Putamen (tissue), 1 donor: ENCODE results near the gene RRP9.

Experiments
- DNase-seq: peaks from one replicate; pipeline ENCODE4 v3.0.0-alpha.2; 2016; ENCODE audit warnings: low spot score

RRP9 gene

DNA sequence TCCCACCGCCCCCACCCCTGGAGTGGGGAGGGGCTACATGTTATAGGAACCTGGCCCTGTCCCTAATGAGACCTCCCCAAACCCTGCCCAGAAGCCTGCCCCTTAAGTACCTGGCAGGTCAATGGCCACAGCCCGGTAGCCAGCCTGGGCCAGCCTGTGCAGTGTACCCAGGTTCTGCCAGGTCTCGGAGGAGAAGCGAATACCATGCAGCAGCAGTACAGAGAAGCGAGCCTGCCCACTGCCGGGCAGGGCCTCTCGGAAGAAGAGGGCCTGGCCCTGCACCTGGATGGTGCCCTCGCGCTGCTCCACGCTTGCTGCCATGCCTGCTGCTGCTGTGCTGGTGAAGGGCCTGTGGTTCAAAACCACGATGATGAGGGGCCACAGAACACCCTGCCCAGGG is 29.6 kb upstream of the RRP9 start:
- no peak for DNase-seq

DNA sequence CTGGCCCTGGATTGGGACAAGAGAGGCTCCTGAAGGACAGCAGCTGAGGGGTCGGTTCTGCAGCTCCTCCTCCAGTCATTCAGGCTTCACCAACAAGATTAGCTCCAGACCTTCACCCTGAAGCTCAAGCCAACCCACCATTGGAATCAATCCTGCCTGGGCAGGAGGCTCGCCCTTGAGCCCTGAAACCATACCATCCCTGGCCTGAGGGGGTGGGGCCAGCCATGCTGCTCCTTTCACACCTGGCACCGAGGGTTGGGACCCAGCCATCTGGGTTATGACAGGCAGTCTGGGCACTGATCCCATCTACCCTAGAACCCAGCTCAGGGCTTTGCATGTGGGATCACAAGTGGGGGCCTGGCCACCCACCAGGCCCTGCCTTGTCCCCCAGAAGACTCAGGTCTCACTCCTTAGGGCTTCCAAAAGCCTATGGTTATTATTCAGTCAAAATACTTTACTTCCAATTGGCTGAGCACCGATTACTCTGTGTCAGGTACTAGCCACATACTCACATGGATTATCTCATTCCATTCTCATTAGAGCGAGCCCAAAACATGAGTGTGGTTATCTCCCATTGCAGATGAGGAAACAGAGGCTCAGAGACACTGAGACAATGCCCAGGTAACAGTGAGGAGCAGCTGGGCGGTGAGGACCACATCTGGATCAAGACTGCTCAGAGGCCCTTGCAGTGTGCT is 29.0 kb upstream of the RRP9 start:
- DNase-seq = no peak

DNA sequence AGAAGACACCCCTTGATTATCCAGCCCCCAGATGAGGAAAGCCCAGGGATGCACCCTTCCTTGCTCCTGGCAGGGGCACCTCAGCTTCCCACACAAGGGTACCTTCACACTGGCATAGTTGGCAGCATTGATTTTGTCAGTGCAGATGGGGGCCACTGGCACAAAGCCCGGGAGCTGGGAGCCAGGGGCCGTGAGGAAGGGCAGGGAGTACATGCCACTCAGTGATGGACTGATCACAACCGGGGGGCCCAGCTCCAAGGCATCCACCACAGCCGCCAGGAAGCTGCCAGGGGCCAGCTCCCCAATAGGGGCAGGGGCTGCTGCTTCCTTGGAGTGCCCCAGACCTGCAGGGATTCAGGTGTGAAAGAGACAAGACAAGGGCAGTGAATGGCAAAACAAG is 28.1 kb upstream of the RRP9 start:
- DNase-seq = no peak

DNA sequence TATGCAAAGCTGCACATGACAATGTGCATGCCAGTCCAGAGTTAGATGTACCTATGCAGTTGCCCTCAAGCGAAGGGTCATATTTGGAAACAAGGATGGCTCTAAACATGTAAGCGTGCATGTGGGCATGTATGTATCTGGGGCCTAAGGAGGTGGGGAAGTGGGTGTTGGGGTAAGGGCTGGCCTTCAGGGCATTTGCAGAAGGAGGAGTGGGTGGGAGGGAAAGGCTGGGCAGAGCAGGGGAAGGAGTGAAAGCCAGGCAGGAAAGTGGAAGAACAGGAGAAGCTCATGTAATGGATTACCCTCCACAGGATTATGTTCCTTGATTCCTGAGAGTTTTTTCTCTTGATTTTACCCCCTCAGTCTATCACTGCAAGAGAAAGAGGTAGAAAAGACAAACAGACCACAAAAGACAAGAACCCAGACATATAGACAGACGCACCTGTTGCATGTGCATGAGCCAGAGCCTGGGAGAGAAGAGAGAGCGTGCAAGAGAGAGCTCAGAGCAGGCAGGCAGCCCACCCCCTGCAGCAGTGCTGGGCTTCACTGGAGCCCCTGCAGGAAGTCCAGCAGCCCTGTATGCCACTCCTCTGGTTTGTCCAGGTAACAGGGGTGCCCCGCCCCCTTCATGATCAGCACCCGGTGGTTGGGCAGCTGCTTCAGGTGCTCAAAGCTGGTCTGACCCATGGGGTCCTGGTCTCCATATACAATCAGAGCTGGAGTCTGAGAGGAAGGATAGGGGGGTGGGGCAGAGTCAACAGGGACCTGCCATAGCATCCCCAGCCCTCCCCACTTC is 27.4 kb upstream of the RRP9 start:
- no peak for DNase-seq

GRCh38 chr3:51968170-51968775 is 26.6 kb upstream of the RRP9 start:
- no peak for DNase-seq

DNA sequence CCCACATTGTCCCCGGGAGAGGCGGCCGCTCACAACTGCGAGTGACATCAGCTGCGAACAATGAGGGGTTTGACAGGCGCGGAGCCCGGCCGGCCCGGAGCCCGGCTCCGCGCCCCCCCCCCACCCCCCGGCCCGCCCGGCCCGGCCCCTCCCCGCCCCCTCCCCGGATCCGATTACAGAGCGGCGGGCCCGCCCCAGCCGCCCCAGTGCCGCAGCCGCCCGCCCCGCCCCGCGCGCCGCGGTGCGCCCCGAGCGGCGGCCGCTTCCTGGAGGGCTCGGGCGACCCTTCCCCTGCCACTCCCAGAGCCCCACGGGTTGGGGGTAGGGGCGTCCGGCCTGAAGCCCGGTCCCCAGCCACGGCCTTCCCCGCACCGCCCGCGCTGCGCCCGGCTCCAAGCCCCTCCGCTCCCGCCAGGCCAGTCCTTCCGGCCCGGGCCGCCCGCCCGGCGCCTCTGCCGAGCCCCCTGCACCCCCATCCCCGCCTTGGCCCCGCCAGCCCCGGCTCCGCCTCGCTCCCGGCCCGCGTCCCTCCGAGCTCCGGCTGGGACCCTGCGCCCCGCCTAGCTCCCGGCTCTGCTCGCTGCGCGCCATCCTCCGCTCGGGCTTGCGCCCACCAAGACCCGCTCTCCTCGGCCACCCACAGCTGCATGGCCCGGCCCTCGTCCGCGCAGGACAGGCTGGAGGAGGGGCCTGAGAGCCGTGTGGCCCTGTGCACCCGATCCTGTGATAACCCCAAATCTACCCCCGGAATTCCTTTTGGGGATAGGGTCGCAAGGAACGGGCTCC is 25.9 kb upstream of the RRP9 start, which contains the start of gene PCBP4:
TSS of gene PCBP4 (minus strand) at position 71 of the 786 bp plus-strand sequence. CDS start 6,214 bp downstream, outside the sequence.
- peak; percentile 83 for DNase-seq

GRCh38 chr3:51966922-51967383 is 25.2 kb upstream of the RRP9 start:
- DNase-seq = no peak

DNA sequence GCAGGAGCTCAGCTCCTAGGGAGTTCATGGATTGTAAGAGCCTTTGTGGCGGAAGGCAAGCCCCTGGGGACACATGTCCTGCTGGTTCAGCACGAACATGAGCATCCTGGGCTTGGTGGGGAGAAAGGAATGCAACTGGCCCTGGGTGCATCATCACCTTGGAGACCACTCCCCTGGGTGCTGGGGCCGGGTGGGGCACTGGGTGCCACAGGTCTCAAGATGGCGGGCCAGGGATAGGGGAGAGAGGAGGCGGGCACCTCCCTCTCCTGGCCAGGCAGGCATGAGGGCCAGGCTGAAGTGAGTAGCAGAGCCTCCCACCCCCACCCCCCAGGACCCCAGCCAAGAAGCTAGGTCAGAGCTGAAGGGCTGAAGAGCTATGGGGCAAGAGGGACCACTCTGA is 24.8 kb upstream of the RRP9 start:
- no peak for DNase-seq

GRCh38 chr3:51966016-51966415 is 24.3 kb upstream of the RRP9 start:
- DNase-seq = peak; percentile 90

- DNase-seq = no peak
These were observed 22.8 kb upstream of the RRP9 start for GRCh38 chr3:51964521-51964920.

GRCh38 chr3:51963951-51964451 is 22.3 kb upstream of the RRP9 start:
- peak; percentile 67 for DNase-seq

GRCh38 chr3:51962854-51963530 is 21.3 kb upstream of the RRP9 start:
- no peak for DNase-seq

GRCh38 chr3:51961602-51962569 is 20.2 kb upstream of the RRP9 start:
- no peak for DNase-seq

GRCh38 chr3:51961011-51961410 is 19.3 kb upstream of the RRP9 start:
- no peak for DNase-seq

GRCh38 chr3:51960386-51960785 is 18.7 kb upstream of the RRP9 start:
- no peak for DNase-seq

GRCh38 chr3:51959651-51960050 is 17.9 kb upstream of the RRP9 start:
- no peak for DNase-seq

GRCh38 chr3:51958603-51959521 is 17.2 kb upstream of the RRP9 start:
- DNase-seq = no peak

DNA sequence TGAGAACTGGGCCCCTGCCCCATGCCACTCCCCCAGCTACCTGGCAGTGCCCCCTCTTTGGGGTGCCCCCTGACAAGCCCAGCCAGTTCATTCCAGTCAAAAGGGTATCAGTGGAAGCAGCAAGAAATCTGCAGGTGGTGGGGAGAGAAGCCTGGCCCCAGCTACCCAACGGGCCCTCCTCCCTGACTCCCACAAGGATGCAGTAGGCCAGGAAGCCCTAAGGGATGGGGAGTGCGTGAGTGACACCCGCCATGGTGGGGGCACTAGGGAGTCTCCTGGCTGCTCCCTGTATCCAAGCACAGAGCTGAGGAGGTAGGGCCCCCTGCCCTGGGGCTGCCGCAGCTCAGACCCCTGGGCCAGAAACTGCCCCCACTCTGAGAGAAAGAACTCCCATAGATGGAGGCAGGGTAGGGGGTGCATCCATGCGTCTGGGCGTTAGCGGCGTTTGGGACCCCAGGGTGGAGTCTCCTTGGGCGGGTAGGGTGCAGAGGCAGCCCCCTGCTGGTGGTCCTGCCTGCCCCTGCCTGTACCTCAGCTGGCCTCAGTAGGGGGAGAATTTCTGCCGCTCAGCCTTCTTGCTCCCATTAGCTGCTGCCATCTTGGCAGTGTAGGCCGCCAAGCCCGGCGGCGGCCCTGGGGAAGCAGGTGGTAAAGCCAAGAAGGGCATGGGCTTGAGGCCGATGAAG is 16.0 kb upstream of the RRP9 start:
- DNase-seq = no peak
